HG03175 (cell line): ENCODE data around the gene LTO1.
"Not testable (repeated sequence)": the region's sequence is repeated elsewhere in the genome, so short reads cannot be mapped to it uniquely, and the experiment has no call there.

Experiments
- ATAC-seq: cut with Tn5 transposase; IDR thresholded peaks from one replicate; pipeline ENCODE4 v1.9.1; 2021; ENCODE audit warnings: mild to moderate bottlenecking, moderate library complexity; ENCODE audit not compliant: unreplicated experiment

The LTO1 gene

GRCh38 chr11:69636512-69637197 lies 38.5 kb downstream of the LTO1 start:
- no peak for ATAC-seq

DNA sequence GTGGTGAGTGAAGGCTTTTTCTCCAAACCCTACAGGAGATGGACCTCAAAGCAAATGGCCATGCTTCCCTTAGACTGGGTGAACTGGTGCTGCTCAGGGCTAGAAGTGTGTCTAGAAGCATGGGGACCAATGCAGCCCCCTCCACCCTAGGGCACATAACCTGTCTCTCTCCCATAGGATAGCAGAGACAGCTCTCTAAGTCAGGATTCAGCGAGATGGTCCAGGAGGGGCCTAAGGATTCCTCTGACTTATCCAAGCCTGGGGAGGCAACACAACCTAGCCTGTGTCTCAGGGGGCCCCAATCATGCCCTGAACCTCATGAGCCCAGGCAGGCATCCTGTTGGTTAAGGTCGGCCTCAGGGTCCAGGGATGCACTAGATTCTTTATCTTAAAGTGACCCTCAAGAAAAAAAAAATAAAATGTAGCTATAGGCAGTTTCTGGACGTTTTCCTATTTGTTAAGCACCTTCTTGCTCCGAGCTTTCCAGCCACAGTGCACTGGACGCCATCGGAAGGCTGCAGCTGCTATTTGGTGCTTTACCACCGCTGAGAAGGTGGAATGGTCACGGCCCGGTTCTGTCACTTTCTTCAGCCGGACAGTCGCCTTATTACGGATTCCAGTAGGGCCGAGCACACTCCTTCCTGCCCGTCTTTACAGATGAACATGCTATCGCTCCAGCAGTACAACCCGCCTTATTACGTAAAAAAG lies 39.2 kb downstream of the LTO1 start:
- ATAC-seq: no peak

GRCh38 chr11:69635195-69635594 lies 40.0 kb downstream of the LTO1 start:
- no peak for ATAC-seq

DNA sequence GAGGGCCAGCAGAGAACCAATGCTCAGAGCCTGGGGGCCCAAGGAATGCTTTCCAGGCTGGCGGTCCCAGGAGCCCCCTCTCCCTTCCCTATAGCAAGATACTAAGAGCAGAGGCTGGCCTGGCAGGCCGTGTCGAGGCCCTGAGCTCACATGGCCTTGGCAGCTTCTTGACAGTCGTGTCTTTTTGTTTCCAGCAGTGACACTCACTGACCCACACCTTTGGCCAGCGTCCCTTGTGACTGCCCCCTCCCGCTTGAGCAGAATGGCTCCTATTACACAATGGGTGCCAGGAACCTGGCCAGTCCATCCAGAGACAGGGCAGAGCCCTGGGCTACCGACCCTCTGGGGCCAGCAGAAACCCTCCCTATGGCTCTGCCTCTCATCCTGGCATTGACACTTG lies 40.6 kb downstream of the LTO1 start:
- ATAC-seq: no peak

GRCh38 chr11:69634069-69634468 lies 41.1 kb downstream of the LTO1 start:
- ATAC-seq: no peak

DNA sequence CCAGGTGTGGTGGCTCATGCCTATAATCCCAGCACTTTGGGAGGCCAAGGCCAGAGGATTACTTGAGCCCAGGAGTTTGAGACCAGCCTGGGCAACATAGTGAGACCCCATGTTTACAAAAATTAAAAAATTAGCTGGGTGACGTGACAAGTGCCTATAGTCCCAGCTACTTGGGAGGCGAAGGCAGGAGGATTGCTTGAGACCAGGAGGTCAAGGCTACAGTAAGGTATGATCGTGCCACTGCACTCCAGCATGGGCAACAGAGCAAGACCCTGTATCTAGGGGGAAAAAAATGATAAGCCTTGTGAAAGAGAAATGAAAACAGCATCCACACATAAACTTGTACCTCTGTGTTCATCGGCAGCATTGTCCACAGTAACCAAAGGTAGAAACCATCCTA lies 42.3 kb downstream of the LTO1 start:
- ATAC-seq: no peak

GRCh38 chr11:69630424-69630823 lies 44.7 kb downstream of the LTO1 start:
- no peak for ATAC-seq

GRCh38 chr11:69630017-69630416 lies 45.1 kb downstream of the LTO1 start:
- ATAC-seq: no peak

DNA sequence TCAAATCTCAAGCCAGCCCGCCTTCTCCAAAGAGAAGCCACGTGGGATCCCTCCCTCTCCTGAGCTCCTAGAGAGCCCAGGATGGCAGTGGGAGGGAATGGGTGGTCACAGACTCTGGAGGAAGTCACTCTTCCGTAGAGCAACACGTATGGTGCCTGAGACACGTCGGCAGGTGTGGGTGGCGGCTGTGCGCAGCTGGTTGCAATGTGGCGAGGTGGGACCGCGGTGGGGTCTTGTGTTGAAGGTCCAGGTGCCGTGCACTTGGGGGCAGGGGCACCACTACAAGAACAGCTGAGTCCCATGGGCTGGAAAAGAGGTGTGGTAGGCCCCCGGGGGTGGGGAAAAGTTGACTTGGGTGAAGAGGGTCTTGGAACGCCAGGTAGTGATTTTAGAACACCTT lies 47.6 kb downstream of the LTO1 start:
- no peak for ATAC-seq

DNA sequence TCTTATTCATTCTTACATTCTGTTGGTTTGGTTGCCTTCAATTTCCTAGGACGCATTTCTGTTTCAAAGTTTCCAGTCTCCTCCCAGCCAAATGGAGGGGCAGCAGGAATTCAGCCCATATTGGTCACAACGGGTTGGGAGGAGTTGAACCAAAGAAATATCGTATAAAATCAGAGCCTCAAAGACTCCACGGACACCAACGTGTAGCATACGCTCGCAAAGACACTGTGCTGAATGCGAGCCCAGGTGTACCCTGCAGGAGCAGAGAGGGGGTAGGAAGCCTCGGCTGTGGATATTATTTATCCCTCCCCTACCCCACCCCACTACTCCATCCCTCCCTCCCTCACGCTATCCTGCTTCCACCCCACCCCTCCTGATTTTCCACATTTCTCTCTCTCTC lies 49.7 kb downstream of the LTO1 start:
- ATAC-seq: no peak

- no peak for ATAC-seq
These were observed 50.9 kb downstream of the LTO1 start for GRCh38 chr11:69624293-69624692.

GRCh38 chr11:69622097-69622681 lies 53.0 kb downstream of the LTO1 start:
- ATAC-seq: not testable (repeated sequence)

DNA sequence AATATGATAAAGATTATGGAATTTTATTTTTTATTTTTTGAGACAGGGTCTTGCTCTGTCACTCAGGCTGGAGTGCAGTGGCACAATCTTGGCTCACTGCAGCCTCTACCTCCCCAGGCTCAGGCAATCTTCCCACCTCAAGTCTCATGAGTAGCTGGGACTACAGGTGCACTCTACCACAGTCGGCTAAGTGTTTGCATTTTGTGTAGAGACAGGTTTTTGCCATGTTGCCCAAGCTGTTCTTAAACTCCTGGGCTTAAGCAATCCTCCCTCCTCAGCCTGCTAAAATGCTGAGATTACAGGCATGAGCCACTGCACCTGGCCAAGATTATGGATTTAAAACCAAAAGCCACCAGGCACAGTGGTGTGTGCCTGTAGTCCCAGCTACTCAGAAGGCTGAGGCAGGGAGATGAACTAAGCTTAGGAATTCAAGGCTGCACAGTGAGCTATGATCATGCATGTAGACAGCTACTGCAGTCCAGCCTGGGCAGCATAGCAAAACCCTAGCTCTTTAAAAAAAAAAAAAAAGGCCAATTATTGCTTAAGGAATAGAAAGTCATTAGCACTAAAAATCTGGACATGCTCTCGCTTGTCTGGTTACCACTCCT lies 54.4 kb downstream of the LTO1 start:
- no peak for ATAC-seq

GRCh38 chr11:69618237-69618636 lies 56.9 kb downstream of the LTO1 start:
- no peak for ATAC-seq

DNA sequence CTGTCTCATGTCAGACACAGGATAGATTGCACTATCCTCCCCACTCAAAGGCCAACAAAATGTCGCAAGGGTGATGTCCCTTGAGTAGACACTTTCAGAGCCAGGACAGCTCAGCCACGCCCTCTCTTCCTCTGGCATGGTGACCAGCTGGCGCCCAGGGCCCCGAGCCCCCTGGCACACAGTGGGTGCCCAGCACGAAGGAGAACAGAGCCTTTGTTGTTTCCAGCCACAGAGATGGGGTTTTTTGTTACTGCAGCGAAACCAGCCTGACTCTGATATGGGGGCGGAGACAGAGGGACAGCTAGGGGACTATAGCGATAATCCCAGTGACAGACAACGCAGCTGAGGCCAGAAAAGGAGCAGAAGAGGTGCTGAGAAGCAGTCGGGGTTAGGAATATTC lies 57.5 kb downstream of the LTO1 start:
- ATAC-seq: no peak

DNA sequence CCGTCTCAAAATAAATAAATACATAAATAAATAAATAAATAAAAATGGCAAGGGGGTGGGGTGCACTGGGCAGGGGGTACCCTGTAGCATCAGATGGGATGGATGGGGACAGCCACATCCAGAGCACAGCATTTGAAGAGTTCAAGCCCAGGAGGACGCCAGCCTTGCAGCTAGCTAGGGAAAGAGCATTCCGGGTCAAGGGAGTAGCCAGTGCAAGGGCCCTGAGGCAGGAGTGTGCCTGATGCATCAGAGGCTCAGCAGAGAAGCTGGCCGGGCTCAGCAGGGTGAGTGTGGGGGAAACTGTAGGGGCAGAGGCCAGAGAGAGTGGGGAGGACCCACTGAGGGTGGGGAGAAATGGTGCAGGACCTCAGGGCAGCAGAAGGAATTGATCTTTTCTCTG lies 57.9 kb downstream of the LTO1 start:
- no peak for ATAC-seq
